Sigmoid colon (tissue), 7 donors: Measurements from ENCODE around the gene CAMK1G. TPM values are rescaled to one million over a fixed set of nuclear protein-coding genes. Genes with fewer than 3 reads are reported as not detected.

ENCODE experiments used
- DNase-seq: peaks from one replicate; pipeline ENCODE4 v3.0.0-alpha.2; 2019
- H3K27ac ChIP-seq, 4 donors: fragments of 200-600 bp; sonication (generic); one replicate each; pipeline ENCODE4 v1.5.1; 2016 to 2019; ENCODE audit warnings: mild to moderate bottlenecking in 1 of 4
- H3K27me3 ChIP-seq, 3 donors: fragments of 200-600 bp; sonication (generic); one replicate each; pipeline ENCODE4 v1.5.1; 2019; ENCODE audit warnings: mild to moderate bottlenecking in 1 of 3
- H3K36me3 ChIP-seq, 4 donors: fragments of 200-600 bp; sonication (generic); one replicate each; pipeline ENCODE4 v1.5.1; 2016 to 2019
- H3K4me1 ChIP-seq, 4 donors: fragments of 200-600 bp; sonication (generic); one replicate each; pipeline ENCODE4 v1.5.1; 2017 to 2019
- H3K4me3 ChIP-seq, 4 donors: fragments of 200-600 bp; sonication (generic); one replicate each; pipeline ENCODE4 v1.5.1; 2017 to 2019; ENCODE audit warnings: mild to moderate bottlenecking in 2 of 4, moderate library complexity in 1 of 4
- H3K9me3 ChIP-seq, 4 donors: fragments of 200-600 bp in 3 of 4; sonication (generic) in 3 of 4; one replicate each; pipeline versions ENCODE4 v1.5.1 to v1.6.1; 2013 to 2019
- CTCF ChIP-seq, 4 experiments: fragments of 450-650 bp in 3 of 4; fragments of 200-600 bp in 1 of 4; IDR thresholded peaks; one replicate each; pipeline ENCODE4 v1.5.1; 2016 to 2019; ENCODE audit warnings: antibody characterized with exemption in 4 of 4, mild to moderate bottlenecking in 3 of 4, moderate library complexity in 2 of 4
- EP300 ChIP-seq, 4 donors: sonication (generic); formaldehyde crosslinking; IDR thresholded peaks; one replicate each; pipeline ENCODE4 v1.6.1; 2017; ENCODE audit warnings: antibody characterized with exemption in 4 of 4
- POLR2A ChIP-seq, 2 donors: fragments of 450-650 bp; IDR thresholded peaks; one replicate each; pipeline ENCODE4 v1.6.1; 2016; ENCODE audit warnings: antibody characterized with exemption in 2 of 2, mild to moderate bottlenecking in 2 of 2, moderate library complexity in 2 of 2
- POLR2AphosphoS5 ChIP-seq, 4 donors: sonication (generic); formaldehyde crosslinking; IDR thresholded peaks; one replicate each; pipeline ENCODE4 v1.6.1; 2017; ENCODE audit warnings: antibody characterized with exemption in 4 of 4
- WGBS, 2 donors: extraction: QIAGEN DNeasy Blood & Tissue Kit; methylation state at CpG; one replicate each; pipeline ENCODE4 v1.1.7; 2013; 5-methylcytosine and 5-hydroxymethylcytosine counted together
- intact Hi-C: fragments of 100-400 bp; cut with DNase I; formaldehyde crosslinking; loops from one replicate; pipeline ENCODE4 v1.15.1; 2023
- polyA plus RNA-seq, 3 donors: library from polyadenylated mRNA; stranded (reverse); fragments of 200-250 nt; gene quantifications; one replicate each; pipeline ENCODE4 v1.2.3, GENCODE V29; 2013
- total RNA-seq, 4 donors: library from RNA; depleted of rRNA; stranded (reverse); fragments of >200 nt; gene quantifications; one replicate each; pipeline ENCODE4 v1.1.0, GENCODE V29; 2016
- donor health status: healthy with polysubstance abuse.
- donor health status: Bipolar disorder and iron deficiency.
- donor health status: healthy.

CAMK1G gene
- total and polyA plus RNA-seq, 7 donors = 0.16 to 1.4 (median 0.48) TPM; not detected in 2

GRCh38 chr1:209645574-209646452 lies 62.3 kb downstream of the CAMK1G start:
- Histone ChIP-seq H3K4me3 (no peak overlapping the region), H3K9me3 (no peaks in the 10 kb centered on the region), H3K27me3 (no peaks in the 10 kb centered on the region), H3K27ac (no peak overlapping the region), H3K36me3 (no peaks in the 10 kb centered on the region), H3K4me1 (peaks cover 0 to 66% (median 53%) of the 10 kb centered on the region in 4 donors)
- DNase-seq = no peak
- TF ChIP-seq CTCF (IDR thresholded peaks at IDR 0.05) = no peak
- no peak for TF ChIP-seq POLR2AphosphoS5 (IDR thresholded peaks at IDR 0.05)
- TF ChIP-seq EP300 (IDR thresholded peaks at IDR 0.05) = no peak
- TF ChIP-seq POLR2A (IDR thresholded peaks at IDR 0.05) = no peak
- 81 to 87% methylated on average over 16 of the region's 16 CpGs for WGBS, 2 donors
- intact Hi-C loops = no loop called here

- Histone ChIP-seq H3K36me3 (no peaks in the 10 kb centered on the region), H3K9me3 (no peaks in the 10 kb centered on the region), H3K27ac (no peak overlapping the region), H3K4me3 (no peak overlapping the region), H3K27me3 (no peaks in the 10 kb centered on the region), H3K4me1 (peaks cover 0 to 68% (median 54%) of the 10 kb centered on the region in 4 donors)
- intact Hi-C loops = no loop called here
- WGBS, 2 donors = 94 to 96% methylated on average over 5 of the region's 5 CpGs
- DNase-seq = no peak
- TF ChIP-seq EP300 (IDR thresholded peaks at IDR 0.05) (no peak), POLR2AphosphoS5 (IDR thresholded peaks at IDR 0.05) (no peak)
These were observed 63.0 kb downstream of the CAMK1G start for GRCh38 chr1:209646558-209646957.

GRCh38 chr1:209647156-209647555 lies 63.6 kb downstream of the CAMK1G start:
- Histone ChIP-seq H3K27ac (no peak overlapping the region), H3K9me3 (no peaks in the 10 kb centered on the region), H3K36me3 (no peaks in the 10 kb centered on the region), H3K4me1 (peaks cover 0 to 63% (median 49%) of the 10 kb centered on the region in 4 donors), H3K27me3 (no peaks in the 10 kb centered on the region), H3K4me3 (no peak overlapping the region)
- no peak for TF ChIP-seq EP300 (IDR thresholded peaks at IDR 0.05)
- no peak for TF ChIP-seq POLR2A (IDR thresholded peaks at IDR 0.05)
- no peak for TF ChIP-seq CTCF (IDR thresholded peaks at IDR 0.05)
- no peak for TF ChIP-seq POLR2AphosphoS5 (IDR thresholded peaks at IDR 0.05)
- WGBS, 2 donors = 72 to 78% methylated on average over 4 of the region's 4 CpGs
- no peak for DNase-seq
- intact Hi-C loops = no loop called here

GRCh38 chr1:209648346-209648745 lies 64.8 kb downstream of the CAMK1G start:
- no peaks in the 10 kb centered on the region for H3K36me3 ChIP-seq
- no peak overlapping the region for H3K4me3 ChIP-seq
- TF ChIP-seq EP300 (IDR thresholded peaks at IDR 0.05) (no peak), POLR2A (IDR thresholded peaks at IDR 0.05) (no peak), POLR2AphosphoS5 (IDR thresholded peaks at IDR 0.05) (no peak), CTCF (IDR thresholded peaks at IDR 0.05) (no peak)
- peaks cover 0 to 58% (median 41%) of the 10 kb centered on the region in 4 donors for H3K4me1 ChIP-seq
- no peak for DNase-seq
- H3K9me3 ChIP-seq = no peaks in the 10 kb centered on the region
- peak overlapping the region in 2 of 4 donors; percentile 25 to 40 for H3K27ac ChIP-seq
- H3K27me3 ChIP-seq = no peaks in the 10 kb centered on the region
- intact Hi-C loops = no loop called here

GRCh38 chr1:209648931-209649776 lies 65.6 kb downstream of the CAMK1G start:
- 39 to 58% methylated on average over 6 of the region's 6 CpGs for WGBS, 2 donors
- Histone ChIP-seq H3K4me3 (no peak overlapping the region), H3K9me3 (no peaks in the 10 kb centered on the region), H3K36me3 (no peaks in the 10 kb centered on the region), H3K4me1 (peaks cover 0 to 53% (median 34%) of the 10 kb centered on the region in 4 donors), H3K27me3 (no peaks in the 10 kb centered on the region), H3K27ac (peak overlapping the region in 2 of 4 donors; percentile 25 to 40)
- TF ChIP-seq POLR2AphosphoS5 (IDR thresholded peaks at IDR 0.05) (peak in 1 of 4 donors; percentile 14), CTCF (IDR thresholded peaks at IDR 0.05) (no peak)
- DNase-seq = no peak
- intact Hi-C loops = no loop called here
